Fibroblast of lung (primary cell): ENCODE data around the gene TTLL10. TPM values are rescaled to one million over a fixed set of nuclear protein-coding genes. Genes with fewer than 3 reads are reported as not detected.

Experiments
- DNase-seq, 2 donors: peaks; one replicate each; pipeline versions ENCODE4 v3.0.0 to v3.0.0-alpha.2; 2010; ENCODE audit warnings: low read depth in 2 of 2
- H2AFZ ChIP-seq: 2 replicates; pipeline ENCODE4 v1.5.1; 2012; ENCODE audit warnings: low read length, control low read depth, inconsistent platforms
- H3K27ac ChIP-seq: 2 replicates; pipeline ENCODE4 v1.5.1; 2011; ENCODE audit warnings: low read length, control low read depth; ENCODE audit not compliant: insufficient read depth
- H3K27me3 ChIP-seq: 2 replicates; pipeline ENCODE4 v1.5.1; 2011; ENCODE audit warnings: mild to moderate bottlenecking, low read length; ENCODE audit not compliant: control insufficient read depth, insufficient read depth
- H3K36me3 ChIP-seq: 2 replicates; pipeline ENCODE4 v1.5.1; 2011; ENCODE audit warnings: low read length; ENCODE audit not compliant: control insufficient read depth, insufficient read depth
- H3K4me1 ChIP-seq: 2 replicates; pipeline ENCODE4 v1.5.1; 2011; ENCODE audit warnings: low read length; ENCODE audit not compliant: control insufficient read depth, insufficient read depth; ENCODE audit errors: extremely low read depth
- H3K4me2 ChIP-seq: 2 replicates; pipeline ENCODE4 v1.5.1; 2011; ENCODE audit warnings: low read length, control low read depth; ENCODE audit not compliant: insufficient read depth; ENCODE audit errors: extremely low read depth
- H3K4me3 ChIP-seq, 4 experiments: fragments of 200-600 bp in 1 of 4; sonication (generic) in 1 of 4; replicated peaks in 1 of 4; 2 replicates each; pipeline ENCODE4 v1.5.1; 2011 to 2016; ENCODE audit warnings: low read length in 4 of 4, low read depth in 3 of 4, mild to moderate bottlenecking in 3 of 4, control low read depth in 2 of 4, inconsistent platforms in 1 of 4, mixed read lengths in 1 of 4; ENCODE audit not compliant: insufficient read depth in 1 of 4; ENCODE audit errors: control extremely low read depth in 1 of 4
- H3K79me2 ChIP-seq: 2 replicates; pipeline ENCODE4 v1.5.1; 2012; ENCODE audit warnings: mild to moderate bottlenecking, low read length, inconsistent platforms; ENCODE audit not compliant: control insufficient read depth, insufficient read depth
- H3K9ac ChIP-seq: 2 replicates; pipeline ENCODE4 v1.5.1; 2011; ENCODE audit warnings: mild to moderate bottlenecking, low read length, control low read depth; ENCODE audit not compliant: insufficient read depth
- H3K9me3 ChIP-seq: 2 replicates; pipeline ENCODE4 v1.5.1; 2012; ENCODE audit warnings: low read depth, low read length; ENCODE audit not compliant: control insufficient read depth, insufficient read depth
- H4K20me1 ChIP-seq: 2 replicates; pipeline ENCODE4 v1.5.1; 2011; ENCODE audit warnings: low read length; ENCODE audit not compliant: control insufficient read depth, insufficient read depth; ENCODE audit errors: extremely low read depth
- EZH2 ChIP-seq: IDR thresholded peaks from 2 replicates; pipeline ENCODE4 v1.5.1; 2012; ENCODE audit warnings: low read length, control low read depth, mild to moderate bottlenecking; ENCODE audit errors: missing control alignments
- polyA plus RNA-seq, 2 donors: library from polyadenylated mRNA; depleted of rRNA in 1 of 2; stranded (reverse) in 1 of 2; unstranded in 1 of 2; fragments of >200 nt; gene quantifications; 2 replicates each; pipeline ENCODE4 v1.2.1, GENCODE V29; 2011 to 2012; ENCODE audit warnings: missing spikeins in 1 of 2
- total RNA-seq: library from RNA; depleted of rRNA; stranded (reverse); fragments of >200 nt; gene quantifications from 2 replicates; pipeline ENCODE4 v1.2.1, GENCODE V29; 2014
- TF ChIP-seq, protein P1 (sequence below), 2 donors: IDR thresholded peaks in 1 of 2; conservative IDR thresholded peaks in 1 of 2; 1 replicate in 1 of 2; 2 replicates in 1 of 2; pipeline ENCODE4 v1.5.1; 2011 to 2012; ENCODE audit warnings: low read length in 2 of 2, control low read depth in 1 of 2, inconsistent platforms in 1 of 2, low read depth in 1 of 2, mild to moderate bottlenecking in 1 of 2

Gene TTLL10
- total and polyA plus RNA-seq, 2 donors (not counting 1 experiment from before 2014, with no cell fraction given): not detected

DNA sequence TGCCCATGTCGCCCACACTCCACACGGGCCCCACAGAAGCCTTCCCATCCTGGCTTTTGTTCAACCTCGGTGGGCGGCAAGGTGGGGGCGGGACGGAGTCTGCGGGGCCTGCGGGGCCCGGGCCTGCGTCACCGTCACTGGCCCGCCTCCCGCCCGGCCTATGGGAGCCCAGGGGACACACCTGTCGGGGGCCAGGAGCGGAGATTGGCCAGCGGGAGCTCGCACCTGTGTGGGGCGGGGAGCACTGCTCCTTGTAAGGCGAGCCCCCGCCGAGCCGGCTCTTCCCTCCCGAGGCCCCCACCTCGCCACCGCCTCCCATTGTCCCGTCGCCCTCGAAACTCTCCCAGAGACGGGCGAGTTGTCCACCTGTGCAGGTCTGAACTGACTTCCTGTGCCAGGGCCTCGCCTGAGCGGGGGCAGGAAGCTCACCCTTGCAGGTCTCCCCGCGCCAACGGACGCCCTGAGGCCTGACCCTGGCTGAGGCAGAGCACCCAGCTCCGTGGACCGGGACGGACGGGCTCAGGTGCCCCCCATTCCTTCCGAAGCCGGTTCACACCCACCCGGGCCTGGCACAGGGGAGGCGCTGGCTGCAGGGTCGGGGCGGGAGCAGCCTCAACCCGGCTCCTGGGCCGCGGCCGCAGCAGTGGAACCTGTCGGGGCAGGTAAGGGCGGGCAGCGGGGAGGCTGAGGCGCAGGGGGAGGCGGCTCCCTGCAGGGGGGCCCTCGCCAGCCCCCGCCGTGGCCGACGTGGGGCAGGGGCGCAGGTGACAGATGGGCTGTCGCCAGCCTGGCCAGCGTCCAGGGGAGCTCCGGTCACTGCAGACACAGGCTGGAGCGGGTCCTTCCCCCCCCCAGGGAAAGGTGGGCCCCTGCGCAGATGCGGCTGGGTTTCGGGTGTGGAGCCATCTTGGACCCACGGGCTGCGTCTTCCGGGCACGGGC is 10.8 kb upstream of the TTLL10 start:
- Histone ChIP-seq H2AFZ (no peak overlapping the region), H3K9ac (no peak overlapping the region), H3K4me1 (peaks cover 3% of the 10 kb centered on the region), H3K27ac (no peak overlapping the region), H3K27me3 (no peaks in the 10 kb centered on the region), H3K4me2 (no peak overlapping the region), H3K79me2 (no peaks in the 10 kb centered on the region), H4K20me1 (no peaks in the 10 kb centered on the region), H3K4me3 (no peak overlapping the region), H3K9me3 (no peaks in the 10 kb centered on the region), H3K36me3 (no peaks in the 10 kb centered on the region)
- DNase-seq: no peak
- no peak for TF ChIP-seq EZH2
- TF ChIP-seq, protein P1, sequence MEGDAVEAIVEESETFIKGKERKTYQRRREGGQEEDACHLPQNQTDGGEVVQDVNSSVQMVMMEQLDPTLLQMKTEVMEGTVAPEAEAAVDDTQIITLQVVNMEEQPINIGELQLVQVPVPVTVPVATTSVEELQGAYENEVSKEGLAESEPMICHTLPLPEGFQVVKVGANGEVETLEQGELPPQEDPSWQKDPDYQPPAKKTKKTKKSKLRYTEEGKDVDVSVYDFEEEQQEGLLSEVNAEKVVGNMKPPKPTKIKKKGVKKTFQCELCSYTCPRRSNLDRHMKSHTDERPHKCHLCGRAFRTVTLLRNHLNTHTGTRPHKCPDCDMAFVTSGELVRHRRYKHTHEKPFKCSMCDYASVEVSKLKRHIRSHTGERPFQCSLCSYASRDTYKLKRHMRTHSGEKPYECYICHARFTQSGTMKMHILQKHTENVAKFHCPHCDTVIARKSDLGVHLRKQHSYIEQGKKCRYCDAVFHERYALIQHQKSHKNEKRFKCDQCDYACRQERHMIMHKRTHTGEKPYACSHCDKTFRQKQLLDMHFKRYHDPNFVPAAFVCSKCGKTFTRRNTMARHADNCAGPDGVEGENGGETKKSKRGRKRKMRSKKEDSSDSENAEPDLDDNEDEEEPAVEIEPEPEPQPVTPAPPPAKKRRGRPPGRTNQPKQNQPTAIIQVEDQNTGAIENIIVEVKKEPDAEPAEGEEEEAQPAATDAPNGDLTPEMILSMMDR (conservative IDR thresholded peaks at IDR 0.05 in 1 of 2, IDR thresholded peaks at IDR 0.05 in 1 of 2; ENCODE audit: low read depth in 1 of 2, low read length in 2 of 2): no peak

DNA sequence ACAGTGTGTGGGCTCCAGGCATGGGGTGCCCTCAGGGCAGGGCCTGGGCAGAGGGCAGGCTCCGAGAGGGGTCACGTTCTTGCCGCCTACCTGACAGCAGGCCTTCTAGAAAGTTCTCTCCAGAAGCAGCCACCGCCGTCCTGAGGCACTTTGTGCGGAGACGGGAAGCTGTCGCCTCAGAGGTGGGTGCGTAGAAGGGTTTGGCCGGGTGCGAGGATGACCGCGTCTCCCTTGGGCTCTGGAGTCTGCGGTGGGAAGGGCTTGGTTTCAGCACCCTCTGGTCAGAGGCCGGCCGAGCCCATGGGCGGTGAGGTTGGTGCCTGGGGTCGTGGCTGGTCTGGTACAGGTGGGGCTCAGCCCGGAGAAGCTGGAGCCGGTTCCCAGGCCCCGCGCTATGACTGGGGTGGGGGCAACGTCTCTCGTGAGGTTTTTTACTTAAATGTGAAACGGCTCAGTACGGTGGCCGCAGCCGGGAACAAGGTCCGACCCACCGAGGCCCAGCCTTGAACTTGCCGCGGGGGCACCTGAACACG is 10.1 kb upstream of the TTLL10 start:
- no peak overlapping the region for H3K4me2 ChIP-seq
- H3K4me3 ChIP-seq: no peak overlapping the region
- no peaks in the 10 kb centered on the region for H3K9me3 ChIP-seq
- no peaks in the 10 kb centered on the region for H3K4me1 ChIP-seq
- no peak for DNase-seq
- H3K9ac ChIP-seq: no peak overlapping the region
- H3K27ac ChIP-seq: no peak overlapping the region
- H2AFZ ChIP-seq: no peak overlapping the region
- no peaks in the 10 kb centered on the region for H3K36me3 ChIP-seq
- no peaks in the 10 kb centered on the region for H3K79me2 ChIP-seq
- TF ChIP-seq, protein P1 (conservative IDR thresholded peaks at IDR 0.05 in 1 of 2, IDR thresholded peaks at IDR 0.05 in 1 of 2; ENCODE audit: low read depth in 1 of 2, low read length in 2 of 2): no peak
- H4K20me1 ChIP-seq: no peaks in the 10 kb centered on the region
- no peaks in the 10 kb centered on the region for H3K27me3 ChIP-seq

DNA sequence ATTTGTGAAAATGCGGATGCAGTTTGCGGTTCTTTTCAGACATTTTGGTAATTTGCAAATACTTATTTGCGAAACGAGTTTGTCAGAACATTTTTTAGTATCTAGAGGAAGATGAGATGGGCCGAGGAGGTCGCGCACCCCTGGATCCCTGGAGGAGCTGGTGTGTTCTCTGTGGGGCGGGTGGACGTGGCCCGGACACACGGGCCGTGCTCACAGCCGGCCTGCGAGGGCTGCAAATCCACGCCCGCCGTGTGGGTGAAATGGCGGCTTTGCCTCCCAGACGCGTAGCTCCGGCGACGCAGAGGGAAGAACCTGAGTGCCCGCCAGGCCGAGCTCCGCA is 9.3 kb upstream of the TTLL10 start:
- TF ChIP-seq EZH2: no peak
- TF ChIP-seq, protein P1 (conservative IDR thresholded peaks at IDR 0.05 in 1 of 2, IDR thresholded peaks at IDR 0.05 in 1 of 2; ENCODE audit: low read depth in 1 of 2, low read length in 2 of 2): no peak
- H3K36me3 ChIP-seq: no peaks in the 10 kb centered on the region
- H4K20me1 ChIP-seq: no peaks in the 10 kb centered on the region
- H3K4me3 ChIP-seq: no peak overlapping the region
- DNase-seq: no peak
- no peak overlapping the region for H2AFZ ChIP-seq
- H3K79me2 ChIP-seq: no peaks in the 10 kb centered on the region
- no peaks in the 10 kb centered on the region for H3K9me3 ChIP-seq
- no peak overlapping the region for H3K9ac ChIP-seq
- no peaks in the 10 kb centered on the region for H3K27me3 ChIP-seq
- no peaks in the 10 kb centered on the region for H3K4me1 ChIP-seq
- no peak overlapping the region for H3K27ac ChIP-seq
- H3K4me2 ChIP-seq: no peak overlapping the region
